GM23338 (cell line): ENCODE measurements around the gene NECAP2. TPM values are rescaled to one million over a fixed set of nuclear protein-coding genes. Genes with fewer than 3 reads are reported as not detected.

Source experiments
- ATAC-seq: fragments of 200-7000 bp; cut with Tn5 transposase; 3 replicates; pipeline ENCODE4 v1.9.1; 2020
- DNase-seq: peaks from one replicate; pipeline ENCODE4 v3.0.0-alpha.2; 2015; ENCODE audit warnings: low spot score
- H2AFZ ChIP-seq: fragments of 200-600 bp; sonication (generic); 2 replicates; pipeline ENCODE4 v1.8.0; 2016; ENCODE audit warnings: antibody characterized with exemption, mild to moderate bottlenecking, moderate library complexity
- H3F3A ChIP-seq: fragments of 200-600 bp; sonication (generic); replicated peaks from 2 replicates; pipeline ENCODE4 v1.8.0; 2017; ENCODE audit warnings: antibody characterized with exemption, mixed run types, low read depth
- H3K27ac ChIP-seq: fragments of 200-600 bp; sonication (generic); 2 replicates; pipeline ENCODE4 v1.6.1; 2016; ENCODE audit warnings: low read depth
- H3K27me3 ChIP-seq: fragments of 200-600 bp; sonication (generic); 2 replicates; pipeline ENCODE4 v1.8.0; 2016; ENCODE audit warnings: mild to moderate bottlenecking, mixed run types, moderate library complexity; ENCODE audit not compliant: insufficient read depth
- H3K36me3 ChIP-seq: fragments of 200-600 bp; sonication (generic); 2 replicates; pipeline ENCODE4 v1.8.0; 2016; ENCODE audit warnings: mild to moderate bottlenecking; ENCODE audit not compliant: insufficient read depth
- H3K4me1 ChIP-seq: fragments of 200-600 bp; sonication (generic); 2 replicates; pipeline ENCODE4 v1.8.0; 2016; ENCODE audit warnings: mild to moderate bottlenecking, moderate library complexity; ENCODE audit not compliant: insufficient read depth
- H3K4me2 ChIP-seq: fragments of 200-600 bp; sonication (generic); 2 replicates; pipeline ENCODE4 v1.7.1; 2017; ENCODE audit warnings: mixed run types
- H3K4me3 ChIP-seq: fragments of 200-600 bp; sonication (generic); 2 replicates; pipeline ENCODE4 v1.6.1; 2016; ENCODE audit warnings: mixed run types
- H3K79me2 ChIP-seq: fragments of 200-600 bp; sonication (generic); replicated peaks from 2 replicates; pipeline ENCODE4 v1.8.0; 2017; ENCODE audit warnings: mild to moderate bottlenecking; ENCODE audit not compliant: insufficient read depth
- H3K9me2 ChIP-seq: fragments of 200-600 bp; sonication (generic); 2 replicates; pipeline ENCODE4 v1.8.0; 2017; ENCODE audit not compliant: insufficient read depth
- H4K20me1 ChIP-seq: fragments of 200-600 bp; sonication (generic); replicated peaks from 2 replicates; pipeline ENCODE4 v1.8.0; 2017; ENCODE audit warnings: mild to moderate bottlenecking; ENCODE audit not compliant: insufficient read depth
- H3K27ac Mint-ChIP-seq: 2 replicates; pipeline ENCODE4 v1.8.0; 2020; ENCODE audit warnings: inconsistent platforms, mild to moderate bottlenecking, moderate library complexity, mixed read lengths
- H3K27me3 Mint-ChIP-seq: 3 replicates; pipeline ENCODE4 v1.8.0; 2022; ENCODE audit warnings: low read depth, mild to moderate bottlenecking, moderate library complexity, mixed read lengths, inconsistent platforms; ENCODE audit not compliant: insufficient read depth, poor library complexity
- H3K36me3 Mint-ChIP-seq: 3 replicates; pipeline ENCODE4 v1.8.0; 2021; ENCODE audit warnings: low read depth, mild to moderate bottlenecking, inconsistent platforms, moderate library complexity, mixed read lengths
- H3K4me1 Mint-ChIP-seq: 3 replicates; pipeline ENCODE4 v1.8.0; 2020; ENCODE audit warnings: mild to moderate bottlenecking, inconsistent platforms, mixed read lengths
- H3K4me3 Mint-ChIP-seq: 3 replicates; pipeline ENCODE4 v1.8.0; 2021; ENCODE audit warnings: moderate library complexity, mild to moderate bottlenecking, inconsistent platforms, mixed read lengths
- H3K9me3 Mint-ChIP-seq: 3 replicates; pipeline ENCODE4 v1.8.0; 2020; ENCODE audit warnings: moderate library complexity, mild to moderate bottlenecking, inconsistent platforms, mixed read lengths
- CREB1 ChIP-seq: fragments of 250-450 bp; sonication (Bioruptor Pico); IDR thresholded peaks from 2 replicates; pipeline ENCODE4 v1.5.0; 2020; ENCODE audit warnings: low read depth, mild to moderate bottlenecking, moderate library complexity
- CTCF ChIP-seq, 2 experiments: fragments of 200-600 bp in 1 of 2; sonication (generic) in 1 of 2; conservative IDR thresholded peaks; 2 replicates each; pipeline versions ENCODE4 v1.5.1 to v1.6.1; 2016 to 2017; ENCODE audit warnings: antibody characterized with exemption in 2 of 2, low read depth in 2 of 2, mild to moderate bottlenecking in 2 of 2, moderate library complexity in 1 of 2
- ETS1 ChIP-seq: IDR thresholded peaks from 2 replicates; pipeline ENCODE4 v1.6.1; 2016; ENCODE audit warnings: antibody characterized with exemption
- EZH2 ChIP-seq: fragments of 200-600 bp; sonication (generic); IDR thresholded peaks from one replicate; pipeline ENCODE4 v1.8.0; 2017; ENCODE audit warnings: antibody characterized with exemption, mild to moderate bottlenecking, low read depth; ENCODE audit not compliant: unreplicated experiment
- EZH2phosphoT487 ChIP-seq: fragments of 200-600 bp; sonication (generic); IDR thresholded peaks from one replicate; pipeline ENCODE4 v1.8.1; 2018; ENCODE audit warnings: antibody characterized with exemption; ENCODE audit not compliant: unreplicated experiment
- JUNB ChIP-seq: IDR thresholded peaks from one replicate; pipeline ENCODE4 v1.6.1; 2016; ENCODE audit warnings: antibody characterized with exemption; ENCODE audit not compliant: unreplicated experiment
- NANOG ChIP-seq: IDR thresholded peaks from 2 replicates; pipeline ENCODE4 v1.6.1; 2016; ENCODE audit warnings: antibody characterized with exemption, borderline replicate concordance
- POLR2AphosphoS5 ChIP-seq: IDR thresholded peaks from 2 replicates; pipeline ENCODE4 v1.6.1; 2016; ENCODE audit warnings: antibody characterized with exemption, low read depth
- REST ChIP-seq: IDR thresholded peaks from one replicate; pipeline ENCODE4 v1.6.1; 2018; ENCODE audit warnings: antibody characterized with exemption; ENCODE audit not compliant: unreplicated experiment
- STAT1 ChIP-seq: IDR thresholded peaks from one replicate; pipeline ENCODE4 v1.6.1; 2016; ENCODE audit warnings: antibody characterized with exemption; ENCODE audit not compliant: unreplicated experiment
- ZNF331 ChIP-seq: fragments of 250-450 bp; sonication (Bioruptor Pico); IDR thresholded peaks from 2 replicates; pipeline ENCODE4 v1.5.0; 2020; ENCODE audit warnings: low read depth, mild to moderate bottlenecking, moderate library complexity
- ZNF462 ChIP-seq: fragments of 250-450 bp; sonication (Bioruptor Pico); IDR thresholded peaks from 2 replicates; pipeline ENCODE4 v1.5.0; 2020; ENCODE audit warnings: mild to moderate bottlenecking, moderate library complexity
- polyA plus RNA-seq: library from polyadenylated mRNA; unstranded; fragments of >200 nt; fragmentation: Nextera tagmentation; extraction: Ambion mirVana; gene quantifications from 2 replicates; pipeline ENCODE4 v1.2.1, GENCODE V29; 2016
- total RNA-seq: library from RNA; depleted of rRNA; stranded (reverse); fragments of >200 nt; shearing (Covaris generic); gene quantifications from 2 replicates; pipeline ENCODE4 v1.2.3, GENCODE V29; 2014

Gene NECAP2
- total and polyA plus RNA-seq, 2 experiments from 2014 or later: 20.2 to 28.9 TPM

GRCh38 chr1:16461681-16462080 lies 21.2 kb downstream of the NECAP2 start:
- Histone ChIP-seq H3K4me2 (no peak overlapping the region), H3F3A (no peaks in the 10 kb centered on the region), H3K27me3 (no peaks in the 10 kb centered on the region), H2AFZ (no peak overlapping the region), H4K20me1 (no peaks in the 10 kb centered on the region; the same call in 1 of the 2 replicates), H3K36me3 (peaks cover 15% of the 10 kb centered on the region), H3K79me2 (no peaks in the 10 kb centered on the region), H3K9me2 (no peaks in the 10 kb centered on the region), H3K4me3 (no peak overlapping the region), H3K4me1 (no peaks in the 10 kb centered on the region), H3K27ac (peak overlapping the region; percentile 9; the same call in 1 of the 2 replicates)
- H3K27ac Mint-ChIP-seq: no peak overlapping the region
- ATAC-seq (no peak), DNase-seq (no peak)
- peaks cover 4% of the 10 kb centered on the region; the same call in 1 of the 3 replicates for H3K4me1 Mint-ChIP-seq
- H3K36me3 Mint-ChIP-seq: peaks cover 39% of the 10 kb centered on the region
- TF ChIP-seq EZH2: no peak
- TF ChIP-seq ZNF462 (CRISPR knock-in tag): no peak
- no peak for TF ChIP-seq NANOG
- TF ChIP-seq CTCF (conservative IDR thresholded peaks at IDR 0.05; ENCODE audit: low read depth in 2 of 2): no peak
- no peak for TF ChIP-seq CREB1 (CRISPR knock-in tag)
- TF ChIP-seq EZH2phosphoT487: no peak
- no peak for TF ChIP-seq JUNB
- TF ChIP-seq REST: no peak
- no peak for TF ChIP-seq POLR2AphosphoS5
- no peak for TF ChIP-seq STAT1
- no peak for TF ChIP-seq ZNF331
- TF ChIP-seq ETS1: no peak
- H3K27me3 Mint-ChIP-seq: peaks cover 2% of the 10 kb centered on the region
- no peak overlapping the region for H3K4me3 Mint-ChIP-seq
- no peaks in the 10 kb centered on the region for H3K9me3 Mint-ChIP-seq
